HFF-Myc (cell line): ENCODE results near the gene GPATCH2.
"Not testable (repeated sequence)": the region's sequence is repeated elsewhere in the genome, so short reads cannot be mapped to it uniquely, and the experiment has no call there.

Experiments
- DNase-seq: peaks from one replicate; pipeline ENCODE4 v3.0.0-alpha.2; 2011; ENCODE audit warnings: low read depth; ENCODE audit errors: extremely low read depth
- H3K4me3 ChIP-seq: replicated peaks from 2 replicates; pipeline ENCODE4 v1.5.1; 2011; ENCODE audit warnings: low read depth, mild to moderate bottlenecking, control low read depth, low read length
- TF ChIP-seq, protein P1 (sequence below): IDR thresholded peaks from 2 replicates; pipeline ENCODE4 v1.5.1; 2012; ENCODE audit warnings: mild to moderate bottlenecking, low read depth, low read length, control low read depth; ENCODE audit errors: missing control alignments

Gene GPATCH2

GRCh38 chr1:217392441-217392840, 238.4 kb downstream of the GPATCH2 start:
- TF ChIP-seq, protein P1, sequence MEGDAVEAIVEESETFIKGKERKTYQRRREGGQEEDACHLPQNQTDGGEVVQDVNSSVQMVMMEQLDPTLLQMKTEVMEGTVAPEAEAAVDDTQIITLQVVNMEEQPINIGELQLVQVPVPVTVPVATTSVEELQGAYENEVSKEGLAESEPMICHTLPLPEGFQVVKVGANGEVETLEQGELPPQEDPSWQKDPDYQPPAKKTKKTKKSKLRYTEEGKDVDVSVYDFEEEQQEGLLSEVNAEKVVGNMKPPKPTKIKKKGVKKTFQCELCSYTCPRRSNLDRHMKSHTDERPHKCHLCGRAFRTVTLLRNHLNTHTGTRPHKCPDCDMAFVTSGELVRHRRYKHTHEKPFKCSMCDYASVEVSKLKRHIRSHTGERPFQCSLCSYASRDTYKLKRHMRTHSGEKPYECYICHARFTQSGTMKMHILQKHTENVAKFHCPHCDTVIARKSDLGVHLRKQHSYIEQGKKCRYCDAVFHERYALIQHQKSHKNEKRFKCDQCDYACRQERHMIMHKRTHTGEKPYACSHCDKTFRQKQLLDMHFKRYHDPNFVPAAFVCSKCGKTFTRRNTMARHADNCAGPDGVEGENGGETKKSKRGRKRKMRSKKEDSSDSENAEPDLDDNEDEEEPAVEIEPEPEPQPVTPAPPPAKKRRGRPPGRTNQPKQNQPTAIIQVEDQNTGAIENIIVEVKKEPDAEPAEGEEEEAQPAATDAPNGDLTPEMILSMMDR, result no peak
- no peak for DNase-seq
- no peak overlapping the region for H3K4me3 ChIP-seq

DNA sequence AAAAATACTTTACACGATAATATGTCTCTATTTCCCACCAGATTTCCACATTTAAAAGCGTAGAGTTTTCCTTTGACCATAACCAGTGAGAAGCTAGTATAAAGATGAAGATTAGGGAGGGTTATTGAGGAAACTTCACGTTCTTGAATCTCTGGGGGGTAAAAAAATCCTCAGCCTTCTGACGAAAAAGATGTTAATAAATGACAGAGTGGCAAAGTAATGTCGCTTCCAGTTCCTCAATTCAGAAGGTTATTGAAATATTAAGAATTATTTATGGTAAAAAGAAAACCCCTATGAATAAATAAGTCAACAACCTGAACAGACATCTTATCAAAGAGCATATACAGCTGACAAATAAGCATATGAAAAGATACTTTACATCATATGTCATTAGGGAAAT, 241.0 kb downstream of the GPATCH2 start:
- TF ChIP-seq, protein P1, result no peak
- no peak for DNase-seq
- H3K4me3 ChIP-seq, result no peak overlapping the region

- TF ChIP-seq, protein P1, result no peak
- DNase-seq, result no peak
These were observed 242.3 kb downstream of the GPATCH2 start for GRCh38 chr1:217388522-217389065.

DNA sequence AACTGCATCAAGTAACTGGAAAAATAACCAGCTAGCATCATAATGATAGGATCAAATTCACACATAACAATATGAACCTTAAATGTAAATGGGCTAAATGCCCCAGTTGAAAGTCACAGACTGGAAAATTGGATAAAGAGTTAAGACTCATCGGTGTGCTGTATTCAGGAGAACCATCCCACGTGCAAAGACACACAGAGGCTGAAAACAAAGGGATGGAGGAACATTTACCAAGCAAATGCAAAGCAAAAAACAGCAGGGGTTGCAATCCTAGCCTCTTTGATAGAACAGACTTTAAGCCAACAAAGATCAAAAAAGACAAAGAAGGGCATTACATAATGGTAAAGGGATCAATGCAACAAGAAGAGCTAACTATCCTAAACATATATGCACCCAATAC, 249.1 kb downstream of the GPATCH2 start:
- DNase-seq, H3K4me3 ChIP-seq: not testable (repeated sequence)

More at GRCh38 chr1:217388522-217389065, 242.3 kb downstream of the GPATCH2 start:
- H3K4me3 ChIP-seq, result no peak overlapping the region

- not testable (repeated sequence) for DNase-seq, H3K4me3 ChIP-seq
These were observed 251.1 kb downstream of the GPATCH2 start for GRCh38 chr1:217379804-217380203.

- DNase-seq, result no peak
- H3K4me3 ChIP-seq, result no peak overlapping the region
- TF ChIP-seq, protein P1, result no peak
These were observed 251.6 kb downstream of the GPATCH2 start for GRCh38 chr1:217379336-217379735.
